ENCODE data around the gene SLC35A5.

Gene SLC35A5

DNA sequence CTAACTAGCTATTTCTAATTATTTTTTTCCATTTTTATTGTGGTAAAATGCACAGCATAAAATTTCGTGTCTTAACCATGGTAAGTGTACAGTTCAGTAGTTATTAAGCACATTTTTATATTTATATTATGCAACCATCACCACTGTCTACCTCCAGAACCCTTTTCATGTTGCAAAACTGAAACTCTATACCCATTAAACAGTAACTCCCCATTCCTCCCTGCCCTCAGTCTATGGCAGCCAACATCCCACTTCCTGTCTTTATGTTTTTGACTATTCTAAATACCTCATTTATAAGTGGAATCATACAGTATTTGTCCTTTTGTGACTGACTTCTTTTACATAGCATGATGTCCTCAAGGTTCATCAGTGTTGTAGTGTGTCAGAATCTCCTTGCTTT, 25.5 kb downstream of the SLC35A5 start:
- no peaks in the 10 kb centered on the region for H3K9me3 ChIP-seq
- no peaks in the 10 kb centered on the region for H3K4me1 ChIP-seq
- H3K27me3 ChIP-seq (ENCODE audit: low read depth) = no peaks in the 10 kb centered on the region
- in situ Hi-C loops (cut with MboI; ENCODE audit: low sequenced_read_pairs) = no loop called here
- H3K36me3 ChIP-seq (replicated peaks) = peaks cover 17% of the 10 kb centered on the region
- DNase-seq (ENCODE audit: low spot score in 2 of 2) = no peak
- H3K4me3 ChIP-seq = no peak overlapping the region

DNA sequence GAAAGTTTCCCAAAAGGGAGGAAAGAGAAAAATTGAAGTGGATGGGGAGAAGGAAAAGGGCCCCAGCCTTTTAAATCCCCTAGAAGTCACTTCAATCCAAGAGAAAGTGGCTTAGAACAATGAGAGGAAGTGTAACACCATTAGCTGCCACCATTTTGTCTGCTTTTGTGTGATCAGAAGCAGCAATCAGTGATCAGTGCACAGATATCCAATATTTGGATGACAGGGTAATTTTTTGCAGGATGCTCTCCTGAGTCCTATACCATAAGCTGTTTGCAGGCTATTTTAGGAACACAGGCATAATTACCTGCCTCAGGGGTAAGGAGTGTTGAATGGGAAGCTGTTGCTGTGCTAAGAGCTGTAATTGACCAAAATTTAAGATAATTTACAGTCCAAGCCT, 31.4 kb downstream of the SLC35A5 start:
- Histone ChIP-seq H3K27me3 (ENCODE audit: low read depth) (no peaks in the 10 kb centered on the region), H3K4me3 (no peak overlapping the region), H3K4me1 (no peaks in the 10 kb centered on the region; the same call in 1 of the 2 replicates), H3K9me3 (no peaks in the 10 kb centered on the region), H3K36me3 (replicated peaks) (no peaks in the 10 kb centered on the region; the same call in 1 of the 2 replicates)
- in situ Hi-C loops (cut with MboI; ENCODE audit: low sequenced_read_pairs) = no loop called here
- DNase-seq (ENCODE audit: low spot score in 2 of 2) = no peak

DNA sequence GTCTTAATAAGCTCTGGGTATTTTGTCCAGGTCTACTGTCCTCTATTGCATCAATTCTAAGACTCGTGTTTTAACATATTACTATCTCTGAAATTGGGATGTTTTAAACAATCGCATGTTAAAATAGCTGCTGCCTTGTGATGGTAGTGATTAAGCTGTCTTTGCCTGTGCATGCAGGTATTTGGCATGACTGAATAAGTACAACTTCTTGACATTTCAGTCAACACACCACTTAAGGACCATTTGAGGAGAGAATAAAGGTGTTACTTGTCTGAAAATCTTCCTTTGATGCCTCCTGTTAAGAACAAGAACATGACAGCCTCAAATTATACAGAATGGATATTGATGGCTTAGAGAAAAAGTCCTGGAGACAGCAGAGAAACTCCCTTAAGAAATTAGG, 33.0 kb downstream of the SLC35A5 start:
- no peak for DNase-seq (ENCODE audit: low spot score in 2 of 2)
- Histone ChIP-seq H3K27me3 (ENCODE audit: low read depth) (no peaks in the 10 kb centered on the region), H3K36me3 (replicated peaks) (no peaks in the 10 kb centered on the region; the same call in 1 of the 2 replicates), H3K4me1 (no peaks in the 10 kb centered on the region; the same call in 1 of the 2 replicates), H3K9me3 (no peaks in the 10 kb centered on the region), H3K4me3 (no peak overlapping the region)
- in situ Hi-C loops (cut with MboI; ENCODE audit: low sequenced_read_pairs) = no loop called here

DNA sequence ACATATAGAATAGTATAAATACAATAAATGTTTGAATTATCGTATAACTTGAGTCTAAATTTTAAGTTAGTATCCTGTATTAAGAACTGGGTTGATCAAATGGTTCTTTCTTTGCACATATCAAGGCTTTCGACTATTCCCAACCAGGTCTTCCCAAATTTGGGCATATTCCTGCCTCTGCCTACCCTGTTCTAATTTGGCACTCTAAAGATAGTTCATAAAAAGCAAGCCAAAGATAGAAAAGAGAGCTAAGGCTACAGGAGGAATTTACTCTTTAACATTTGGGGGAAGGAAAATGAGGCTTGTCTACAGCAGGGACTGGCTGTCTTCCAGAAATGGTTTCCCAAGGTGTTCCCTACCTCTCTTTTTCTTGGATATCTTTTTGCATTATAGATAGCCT, 36.1 kb downstream of the SLC35A5 start:
- H3K4me1 ChIP-seq = peaks cover 13% of the 10 kb centered on the region
- in situ Hi-C loops (cut with MboI; ENCODE audit: low sequenced_read_pairs) = no loop called here
- DNase-seq (ENCODE audit: low spot score in 2 of 2) = no peak
- no peak overlapping the region for H3K4me3 ChIP-seq
- H3K9me3 ChIP-seq = no peaks in the 10 kb centered on the region
- H3K36me3 ChIP-seq (replicated peaks) = no peaks in the 10 kb centered on the region; the same call in 1 of the 2 replicates
- H3K27me3 ChIP-seq (ENCODE audit: low read depth) = no peaks in the 10 kb centered on the region

DNA sequence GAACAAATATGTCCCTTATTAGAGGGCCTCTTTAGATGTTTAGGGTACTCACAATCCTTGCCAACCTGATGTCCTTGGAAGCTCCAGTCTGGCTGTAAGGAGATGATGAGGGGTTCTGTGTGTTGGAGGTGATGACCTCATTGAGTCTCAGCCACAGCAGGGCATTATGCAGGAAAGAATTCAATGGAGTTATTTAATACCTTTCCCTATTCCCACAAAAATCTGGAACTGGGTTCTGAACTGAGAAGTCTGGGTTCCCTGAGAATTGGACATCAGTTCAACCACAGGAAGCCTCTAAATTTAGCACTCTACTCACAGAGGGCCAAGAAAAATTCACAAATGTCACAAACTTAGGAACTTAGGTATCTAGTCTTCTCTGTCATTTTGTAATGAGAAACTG, 36.9 kb downstream of the SLC35A5 start:
- Histone ChIP-seq H3K27me3 (ENCODE audit: low read depth) (no peaks in the 10 kb centered on the region), H3K4me3 (no peak overlapping the region), H3K4me1 (peaks cover 16% of the 10 kb centered on the region), H3K36me3 (replicated peaks) (no peaks in the 10 kb centered on the region; the same call in 1 of the 2 replicates), H3K9me3 (no peaks in the 10 kb centered on the region)
- in situ Hi-C loops (cut with MboI; ENCODE audit: low sequenced_read_pairs) = no loop called here
- no peak for DNase-seq (ENCODE audit: low spot score in 2 of 2)

DNA sequence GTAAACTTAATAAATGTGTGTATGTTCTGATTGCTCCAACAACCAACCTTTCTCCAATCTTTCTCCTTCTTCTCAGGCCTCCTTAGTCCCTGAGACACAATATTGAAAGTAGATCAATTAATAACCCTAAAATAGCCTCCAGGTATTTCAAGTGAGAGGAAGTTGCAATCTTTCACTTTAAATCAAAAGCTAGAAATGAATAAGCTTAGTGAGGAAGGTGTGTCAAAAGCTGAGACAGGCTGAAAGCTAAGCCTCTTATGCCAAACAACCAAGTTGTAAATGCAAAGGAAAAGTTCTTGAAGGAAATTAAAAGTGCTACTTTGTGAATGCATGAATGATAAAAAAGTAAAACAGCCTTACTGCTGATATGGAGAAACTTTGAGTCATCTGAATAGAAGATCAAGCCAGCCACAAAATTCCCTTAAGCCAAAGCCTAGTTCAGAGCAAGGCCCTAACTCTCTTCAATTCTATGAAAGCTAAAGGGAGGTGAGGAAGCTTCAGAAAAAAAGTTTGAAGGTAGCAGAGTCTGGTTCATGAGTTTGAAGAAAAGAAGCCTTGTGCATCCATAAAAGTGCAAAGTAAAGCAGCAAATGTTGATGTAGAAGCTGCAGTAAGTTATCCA, 40.5 kb downstream of the SLC35A5 start:
- no peaks in the 10 kb centered on the region for H3K9me3 ChIP-seq
- no peaks in the 10 kb centered on the region for H3K27me3 ChIP-seq (ENCODE audit: low read depth)
- peaks cover 16% of the 10 kb centered on the region for H3K4me1 ChIP-seq
- peak in 1 of 2 experiments; percentile 52 for DNase-seq (ENCODE audit: low spot score in 2 of 2)
- H3K36me3 ChIP-seq (replicated peaks) = no peaks in the 10 kb centered on the region
- in situ Hi-C loops (cut with MboI; ENCODE audit: low sequenced_read_pairs) = no loop called here
- no peak overlapping the region for H3K4me3 ChIP-seq

DNA sequence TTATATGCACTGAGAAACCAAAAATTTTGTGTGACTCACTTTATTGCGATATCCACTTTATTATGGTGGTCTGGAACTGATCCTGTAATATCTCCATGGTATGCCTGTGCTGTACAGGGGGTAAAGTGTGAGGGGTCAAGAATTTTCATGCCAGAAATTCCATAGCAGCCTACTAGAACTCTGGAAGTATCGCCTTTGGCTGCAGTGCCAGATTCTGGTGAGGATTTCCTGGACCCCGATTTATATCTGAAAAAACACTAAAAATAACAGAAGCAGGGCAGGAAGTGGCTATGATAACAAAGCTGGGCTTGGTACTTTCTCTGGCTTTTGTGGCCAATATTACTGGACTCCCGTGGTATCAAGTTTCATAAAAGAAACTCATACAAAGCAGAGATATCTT, 42.7 kb downstream of the SLC35A5 start:
- Histone ChIP-seq H3K36me3 (replicated peaks) (no peaks in the 10 kb centered on the region), H3K9me3 (no peaks in the 10 kb centered on the region), H3K4me3 (no peak overlapping the region), H3K27me3 (ENCODE audit: low read depth) (no peaks in the 10 kb centered on the region), H3K4me1 (peaks cover 21% of the 10 kb centered on the region)
- in situ Hi-C loops (cut with MboI; ENCODE audit: low sequenced_read_pairs) = no loop called here
- DNase-seq (ENCODE audit: low spot score in 2 of 2) = no peak

DNA sequence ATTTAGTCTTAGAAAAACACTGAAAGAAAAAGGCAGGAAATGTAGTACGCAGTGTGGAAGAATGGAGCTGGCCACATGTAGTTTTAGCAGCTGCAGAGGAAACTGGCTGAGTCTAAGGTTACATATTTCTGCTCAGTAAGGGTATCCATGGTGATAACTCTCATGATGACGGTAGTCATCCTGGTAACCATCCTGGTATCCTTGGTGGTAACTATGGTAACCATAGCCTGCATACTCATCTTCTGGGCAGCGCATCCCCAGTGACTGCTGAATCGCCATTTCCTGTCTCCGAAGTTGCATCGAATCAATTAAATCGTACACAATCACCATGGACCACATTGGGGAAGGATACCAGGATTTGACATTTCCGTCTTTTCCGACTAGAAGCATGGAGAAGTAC, 43.4 kb downstream of the SLC35A5 start:
- in situ Hi-C loops (cut with MboI; ENCODE audit: low sequenced_read_pairs) = no loop called here
- DNase-seq (ENCODE audit: low spot score in 2 of 2) = no peak
- no peaks in the 10 kb centered on the region for H3K36me3 ChIP-seq (replicated peaks)
- no peaks in the 10 kb centered on the region for H3K9me3 ChIP-seq
- no peaks in the 10 kb centered on the region for H3K27me3 ChIP-seq (ENCODE audit: low read depth)
- peaks cover 21% of the 10 kb centered on the region for H3K4me1 ChIP-seq
- H3K4me3 ChIP-seq = no peak overlapping the region

DNA sequence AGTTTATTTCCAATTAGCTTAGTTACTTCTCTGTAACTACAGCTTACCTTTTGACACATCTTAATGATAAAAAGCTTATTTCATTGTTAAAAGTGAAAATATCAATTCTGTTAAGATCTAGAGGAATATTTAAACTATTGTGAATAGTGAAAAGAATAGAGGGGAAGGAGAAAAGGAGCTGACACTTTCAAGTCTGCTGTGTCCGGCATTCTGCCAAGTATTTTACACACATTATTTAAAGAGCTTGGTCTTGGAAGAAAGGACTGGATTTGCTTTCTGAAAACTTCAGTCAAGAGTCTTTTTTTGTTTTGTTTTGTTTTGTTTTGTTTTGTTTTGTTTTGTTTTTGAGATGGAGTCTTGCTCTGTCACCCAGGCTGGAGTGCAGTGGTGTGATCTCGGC, 44.3 kb downstream of the SLC35A5 start:
- Histone ChIP-seq H3K4me3 (no peak overlapping the region), H3K27me3 (ENCODE audit: low read depth) (no peaks in the 10 kb centered on the region), H3K36me3 (replicated peaks) (no peaks in the 10 kb centered on the region), H3K4me1 (peaks cover 21% of the 10 kb centered on the region), H3K9me3 (no peaks in the 10 kb centered on the region)
- in situ Hi-C loops (cut with MboI; ENCODE audit: low sequenced_read_pairs) = no loop called here
- no peak for DNase-seq (ENCODE audit: low spot score in 2 of 2)

DNA sequence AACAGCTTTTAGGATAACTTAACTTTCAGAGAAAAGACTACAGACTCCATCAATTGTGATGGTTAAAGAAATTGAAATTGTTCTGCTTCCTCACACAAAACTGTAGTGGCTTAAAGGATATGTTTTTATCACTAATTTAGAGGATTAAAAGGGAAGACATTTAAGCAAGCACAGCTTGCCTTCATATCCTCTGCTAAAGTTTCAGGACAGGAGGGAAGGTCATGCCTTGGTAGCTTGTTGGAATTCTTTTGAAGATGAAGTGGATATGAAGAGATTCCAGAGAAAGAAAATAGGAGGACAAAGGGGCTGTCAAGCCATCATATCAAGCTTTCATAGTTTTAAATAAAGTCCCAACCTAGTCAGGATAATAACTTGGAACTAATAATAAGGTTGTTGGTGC, 46.0 kb downstream of the SLC35A5 start:
- Histone ChIP-seq H3K9me3 (no peaks in the 10 kb centered on the region), H3K4me1 (peaks cover 10% of the 10 kb centered on the region), H3K27me3 (ENCODE audit: low read depth) (no peaks in the 10 kb centered on the region), H3K4me3 (no peak overlapping the region), H3K36me3 (replicated peaks) (no peaks in the 10 kb centered on the region)
- in situ Hi-C loops (cut with MboI; ENCODE audit: low sequenced_read_pairs) = no loop called here
- no peak for DNase-seq (ENCODE audit: low spot score in 2 of 2)

DNA sequence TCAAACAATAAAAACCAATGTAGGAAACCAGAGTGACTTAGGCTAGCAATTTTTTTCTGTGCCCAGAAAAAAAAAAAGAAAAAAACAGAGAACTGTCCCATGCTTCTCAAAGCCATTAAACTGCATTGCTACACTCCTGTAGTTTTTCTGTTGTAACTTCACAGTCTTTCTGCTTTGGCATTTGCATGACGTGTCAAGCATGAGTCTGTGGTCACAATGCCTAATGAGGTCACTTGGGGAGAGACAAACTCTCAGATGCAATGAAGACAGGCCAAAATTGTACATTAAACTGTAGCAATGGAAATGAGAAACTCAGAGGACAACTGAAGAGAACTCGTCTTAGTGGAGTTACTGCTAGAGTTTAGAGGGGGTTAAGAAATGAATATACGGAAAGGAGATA, 48.3 kb downstream of the SLC35A5 start:
- H3K36me3 ChIP-seq (replicated peaks) = no peaks in the 10 kb centered on the region
- H3K9me3 ChIP-seq = no peaks in the 10 kb centered on the region
- H3K4me3 ChIP-seq = no peak overlapping the region
- DNase-seq (ENCODE audit: low spot score in 2 of 2) = no peak
- H3K27me3 ChIP-seq (ENCODE audit: low read depth) = no peaks in the 10 kb centered on the region
- H3K4me1 ChIP-seq = peaks cover 10% of the 10 kb centered on the region
- in situ Hi-C loops (cut with MboI; ENCODE audit: low sequenced_read_pairs) = no loop called here

DNA sequence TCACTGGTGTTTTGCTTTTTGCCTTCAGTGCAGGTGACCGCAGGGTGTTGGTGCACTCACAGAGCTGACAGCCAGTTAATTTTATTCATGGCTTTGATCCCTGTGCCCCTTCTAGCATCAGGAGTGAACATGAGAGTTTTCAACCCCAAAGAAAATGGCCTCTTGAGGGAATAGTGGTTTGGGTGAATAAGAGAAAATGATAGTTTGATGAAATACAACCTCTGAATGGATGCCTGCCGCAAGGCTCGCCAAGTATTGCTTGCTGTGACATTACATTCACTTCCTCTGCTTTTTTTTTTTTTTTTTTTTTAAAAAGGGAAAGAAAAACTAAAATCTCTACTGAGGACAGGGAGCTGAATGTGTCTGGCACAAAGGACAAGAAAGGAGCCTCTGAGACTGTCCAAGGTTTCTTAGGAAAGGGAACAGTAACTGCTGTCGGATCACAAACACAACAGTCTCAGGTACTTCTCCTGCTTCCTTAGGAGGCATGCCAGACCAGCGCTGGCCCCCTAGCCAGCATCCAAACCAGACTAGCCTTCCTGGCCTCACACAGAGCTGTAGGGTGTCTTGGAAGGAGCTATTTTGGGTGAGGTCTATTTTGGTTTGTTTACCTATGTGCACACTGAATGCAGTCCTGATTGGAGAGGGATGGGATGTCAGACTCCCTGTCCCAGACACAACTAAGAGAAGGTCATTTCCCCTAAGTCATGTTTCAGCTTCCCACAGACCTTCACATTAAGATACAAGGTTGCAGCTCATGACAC, 50.1 kb downstream of the SLC35A5 start:
- H3K4me1 ChIP-seq = peaks cover 13% of the 10 kb centered on the region
- no peaks in the 10 kb centered on the region for H3K36me3 ChIP-seq (replicated peaks)
- no peaks in the 10 kb centered on the region for H3K27me3 ChIP-seq (ENCODE audit: low read depth)
- no peak for DNase-seq (ENCODE audit: low spot score in 2 of 2)
- in situ Hi-C loops (cut with MboI; ENCODE audit: low sequenced_read_pairs) = no loop called here
- H3K9me3 ChIP-seq = no peaks in the 10 kb centered on the region
- no peak overlapping the region for H3K4me3 ChIP-seq

DNA sequence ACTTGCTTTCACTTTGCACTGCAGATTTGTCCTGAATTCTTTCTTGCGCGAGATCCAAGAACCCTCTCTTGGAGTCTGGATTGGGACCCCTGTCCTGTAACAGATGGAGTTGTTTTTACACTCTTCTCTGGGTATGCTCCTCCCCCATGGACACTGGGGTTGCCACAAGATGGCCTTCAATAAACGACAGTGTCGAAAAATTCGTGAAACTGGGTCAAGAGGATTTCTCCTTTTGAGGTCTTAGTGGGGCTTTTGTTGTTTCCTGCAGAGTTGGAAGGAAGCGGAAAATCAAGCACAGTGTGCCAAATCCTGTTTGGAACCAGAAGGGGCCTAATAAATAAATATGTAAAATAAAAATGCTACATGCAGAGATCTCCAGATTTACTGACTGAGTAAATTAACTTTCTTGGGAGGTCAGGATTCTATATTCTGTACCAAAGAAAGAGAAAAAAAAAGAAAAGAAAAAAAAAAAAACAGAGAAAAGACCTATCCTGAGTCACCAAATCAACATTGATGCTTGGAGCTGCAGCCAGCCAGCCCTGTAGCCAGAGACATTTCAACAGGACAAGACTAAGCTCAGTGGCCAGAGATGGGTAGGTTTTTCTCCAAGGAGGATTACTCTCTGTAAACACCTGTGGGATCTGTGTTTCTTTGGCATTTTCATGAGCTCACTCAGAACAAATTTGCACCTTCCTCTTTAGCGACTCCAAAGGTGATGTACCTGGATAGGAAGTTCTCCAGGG, 54.3 kb downstream of the SLC35A5 start:
- in situ Hi-C loops (cut with MboI; ENCODE audit: low sequenced_read_pairs) = no loop called here
- no peak overlapping the region for H3K4me3 ChIP-seq
- no peak for DNase-seq (ENCODE audit: low spot score in 2 of 2)

DNA sequence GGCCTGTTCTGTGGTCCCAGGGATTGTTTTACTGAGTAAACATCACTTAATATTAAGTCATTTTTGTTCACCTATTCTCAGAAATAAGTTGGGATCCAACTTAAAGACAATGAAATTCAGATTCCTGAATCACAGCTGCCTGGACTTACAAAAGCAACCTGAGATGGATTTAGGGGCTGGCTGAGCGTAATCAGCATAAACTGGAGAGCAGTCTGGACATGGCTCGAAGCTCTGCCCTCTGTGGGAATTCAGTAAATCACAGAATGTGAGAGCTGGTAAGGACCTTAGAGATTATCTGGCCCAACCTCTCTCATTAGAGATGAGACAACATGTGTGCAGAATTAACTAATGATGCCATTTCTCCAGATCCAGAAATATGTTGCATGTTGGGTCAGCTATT, 55.4 kb downstream of the SLC35A5 start:
- Histone ChIP-seq H3K36me3 (replicated peaks) (no peaks in the 10 kb centered on the region), H3K9me3 (no peaks in the 10 kb centered on the region), H3K4me3 (no peak overlapping the region), H3K4me1 (peaks cover 6% of the 10 kb centered on the region), H3K27me3 (ENCODE audit: low read depth) (no peaks in the 10 kb centered on the region)
- in situ Hi-C loops (cut with MboI; ENCODE audit: low sequenced_read_pairs) = no loop called here
- no peak for DNase-seq (ENCODE audit: low spot score in 2 of 2)

More for the DNA sequence above, 54.3 kb downstream of the SLC35A5 start:
- H3K36me3 ChIP-seq (replicated peaks) = no peaks in the 10 kb centered on the region
- H3K27me3 ChIP-seq (ENCODE audit: low read depth) = no peaks in the 10 kb centered on the region
- H3K9me3 ChIP-seq = no peaks in the 10 kb centered on the region
- H3K4me1 ChIP-seq = peaks cover 8% of the 10 kb centered on the region
